ENCODE data around the gene PPP2R2D. TPM values are rescaled to one million over a fixed set of nuclear protein-coding genes. Genes with fewer than 3 reads are reported as not detected.

PPP2R2D gene
- total and polyA plus RNA-seq, 4 donors, result 15.6 to 51.4 (median 22.0) TPM

DNA sequence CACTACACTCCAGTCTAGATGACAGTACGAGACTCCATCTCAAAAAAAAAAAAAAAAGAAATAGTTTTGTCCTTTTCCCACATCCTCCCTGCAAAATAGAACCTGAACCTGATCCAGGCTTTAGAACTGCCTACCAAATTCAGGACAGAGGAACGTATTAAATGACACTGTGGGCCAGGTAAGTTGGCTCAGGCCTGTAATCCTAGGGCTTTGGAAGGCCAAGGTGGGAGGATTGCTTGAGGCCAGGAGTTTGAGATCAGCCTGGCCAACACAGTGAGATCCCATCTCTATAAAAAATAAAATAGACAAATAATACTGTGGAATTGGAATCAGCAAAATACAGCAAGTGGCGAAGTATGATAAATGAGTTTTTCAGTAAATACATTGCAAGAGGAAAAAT, 90.9 kb downstream of the PPP2R2D start:
- Histone ChIP-seq H3K27ac (ENCODE audit: low read depth in 1 of 2, low read length in 1 of 2) (no peak overlapping the region), H3K9ac (ENCODE audit: insufficient read depth in 1 of 2, low read length in 2 of 2) (no peak overlapping the region), H3K4me1 (ENCODE audit: control insufficient read depth in 5 of 5, insufficient read depth in 5 of 5, low read length in 5 of 5) (peaks cover 0 to 6% (median 0%) of the 10 kb centered on the region in 5 donors), H3K27me3 (ENCODE audit: control insufficient read depth in 3 of 3, insufficient read depth in 3 of 3, low read length in 2 of 3) (peaks cover 0 to 5% (median 0%) of the 10 kb centered on the region in 3 donors), H3K4me3 (no peak overlapping the region), H3K9me3 (ENCODE audit: control insufficient read depth in 4 of 4, insufficient read depth in 3 of 4, low read length in 3 of 4) (no peaks in the 10 kb centered on the region), H3K36me3 (ENCODE audit: control insufficient read depth in 4 of 4, insufficient read depth in 4 of 4, low read length in 4 of 4) (no peaks in the 10 kb centered on the region)
- WGBS, 2 donors, result 85 to 89% methylated on average over 3 of the region's 3 CpGs
- ATAC-seq (ENCODE audit: insufficient read depth, low FRiP score), result no peak
- TF ChIP-seq, protein P1, sequence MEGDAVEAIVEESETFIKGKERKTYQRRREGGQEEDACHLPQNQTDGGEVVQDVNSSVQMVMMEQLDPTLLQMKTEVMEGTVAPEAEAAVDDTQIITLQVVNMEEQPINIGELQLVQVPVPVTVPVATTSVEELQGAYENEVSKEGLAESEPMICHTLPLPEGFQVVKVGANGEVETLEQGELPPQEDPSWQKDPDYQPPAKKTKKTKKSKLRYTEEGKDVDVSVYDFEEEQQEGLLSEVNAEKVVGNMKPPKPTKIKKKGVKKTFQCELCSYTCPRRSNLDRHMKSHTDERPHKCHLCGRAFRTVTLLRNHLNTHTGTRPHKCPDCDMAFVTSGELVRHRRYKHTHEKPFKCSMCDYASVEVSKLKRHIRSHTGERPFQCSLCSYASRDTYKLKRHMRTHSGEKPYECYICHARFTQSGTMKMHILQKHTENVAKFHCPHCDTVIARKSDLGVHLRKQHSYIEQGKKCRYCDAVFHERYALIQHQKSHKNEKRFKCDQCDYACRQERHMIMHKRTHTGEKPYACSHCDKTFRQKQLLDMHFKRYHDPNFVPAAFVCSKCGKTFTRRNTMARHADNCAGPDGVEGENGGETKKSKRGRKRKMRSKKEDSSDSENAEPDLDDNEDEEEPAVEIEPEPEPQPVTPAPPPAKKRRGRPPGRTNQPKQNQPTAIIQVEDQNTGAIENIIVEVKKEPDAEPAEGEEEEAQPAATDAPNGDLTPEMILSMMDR (IDR thresholded peaks at IDR 0.05; ENCODE audit: control extremely low read depth, extremely low read depth), result no peak
- DNase-seq, result no peak

DNA sequence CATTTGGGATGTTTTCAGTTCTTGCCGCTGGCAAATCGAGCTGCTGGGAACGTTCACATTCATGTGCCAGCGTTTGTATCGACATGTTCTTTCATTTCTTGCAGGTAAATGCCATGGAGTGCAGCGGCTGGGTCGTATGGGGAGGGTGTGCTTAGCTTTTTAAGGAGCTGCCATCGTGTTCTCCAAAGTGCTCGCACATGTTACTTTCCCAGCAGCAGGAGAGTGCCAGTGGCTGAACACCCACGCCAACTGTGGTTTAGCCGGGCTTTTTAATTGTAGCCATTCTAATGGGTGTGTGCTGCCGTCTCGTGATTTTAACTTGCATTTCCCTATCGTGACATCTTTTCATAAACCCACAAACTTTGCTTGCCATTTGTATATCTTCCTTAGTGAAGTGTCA, 92.5 kb downstream of the PPP2R2D start:
- peaks cover 4 to 17% (median 13%) of the 10 kb centered on the region in 5 donors for H3K4me1 ChIP-seq (ENCODE audit: control insufficient read depth in 5 of 5, insufficient read depth in 5 of 5, low read length in 5 of 5)
- no peak overlapping the region for H3K27ac ChIP-seq (ENCODE audit: low read depth in 1 of 2, low read length in 1 of 2)
- no peak for DNase-seq
- H3K4me3 ChIP-seq, result no peak overlapping the region
- no peak overlapping the region for H3K9ac ChIP-seq (ENCODE audit: insufficient read depth in 1 of 2, low read length in 2 of 2)
- 94% methylated on average over 14 of the region's 14 CpGs for WGBS, 2 donors
- TF ChIP-seq, protein P1 (IDR thresholded peaks at IDR 0.05; ENCODE audit: control extremely low read depth, extremely low read depth), result no peak
- H3K27me3 ChIP-seq (ENCODE audit: control insufficient read depth in 3 of 3, insufficient read depth in 3 of 3, low read length in 2 of 3), result peaks cover 0 to 5% (median 0%) of the 10 kb centered on the region in 3 donors
- no peaks in the 10 kb centered on the region for H3K9me3 ChIP-seq (ENCODE audit: control insufficient read depth in 4 of 4, insufficient read depth in 3 of 4, low read length in 3 of 4)
- ATAC-seq (ENCODE audit: insufficient read depth, low FRiP score), result no peak
- no peaks in the 10 kb centered on the region for H3K36me3 ChIP-seq (ENCODE audit: control insufficient read depth in 4 of 4, insufficient read depth in 4 of 4, low read length in 4 of 4)

DNA sequence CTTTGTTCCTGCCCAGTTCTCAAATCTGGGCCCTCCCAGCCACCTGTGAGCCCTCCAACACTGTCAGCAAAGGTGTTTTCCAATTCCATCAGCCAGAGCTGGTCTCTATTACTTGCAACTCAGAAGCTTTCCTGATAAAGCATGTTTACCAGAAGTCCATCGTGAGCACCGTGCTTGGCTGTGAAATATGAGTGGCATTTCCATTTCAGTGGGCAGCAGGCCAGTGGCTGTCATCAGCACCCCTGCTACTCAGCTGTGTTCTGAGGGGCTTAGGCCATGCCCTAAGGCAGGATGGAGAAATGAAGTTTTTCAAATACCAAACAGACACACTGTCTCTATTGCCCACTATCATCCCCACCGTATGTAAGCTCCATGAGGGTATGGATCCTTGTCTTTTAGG, 93.6 kb downstream of the PPP2R2D start:
- Histone ChIP-seq H3K4me3 (no peak overlapping the region), H3K27me3 (ENCODE audit: control insufficient read depth in 3 of 3, insufficient read depth in 3 of 3, low read length in 2 of 3) (peaks cover 0 to 5% (median 0%) of the 10 kb centered on the region in 3 donors), H3K27ac (ENCODE audit: low read depth in 1 of 2, low read length in 1 of 2) (no peak overlapping the region), H3K36me3 (ENCODE audit: control insufficient read depth in 4 of 4, insufficient read depth in 4 of 4, low read length in 4 of 4) (no peaks in the 10 kb centered on the region), H3K9me3 (ENCODE audit: control insufficient read depth in 4 of 4, insufficient read depth in 3 of 4, low read length in 3 of 4) (no peaks in the 10 kb centered on the region), H3K9ac (ENCODE audit: insufficient read depth in 1 of 2, low read length in 2 of 2) (no peak overlapping the region), H3K4me1 (ENCODE audit: control insufficient read depth in 5 of 5, insufficient read depth in 5 of 5, low read length in 5 of 5) (peaks cover 4 to 24% (median 13%) of the 10 kb centered on the region in 5 donors)
- TF ChIP-seq, protein P1 (IDR thresholded peaks at IDR 0.05; ENCODE audit: control extremely low read depth, extremely low read depth), result no peak
- ATAC-seq (ENCODE audit: insufficient read depth, low FRiP score) (no peak), DNase-seq (no peak)
- WGBS, 2 donors, result 60 to 74% methylated on average over 3 of the region's 3 CpGs

Measured in lung (tissue), 12 donors.